HEK293 (cell line): ENCODE results near the gene INPP4B.
A peak's percentile ranks its signal among the peaks of the same experiment; 100 is the strongest.

Experiments
- CTCF ChIA-PET: fragments of 350-600 bp; formaldehyde crosslinking; extraction: SDS; loops from one replicate; lab custom pipeline; 2021; ENCODE audit warnings: antibody characterized with exemption; lab: Yijun Ruan, JAX
- POLR2A ChIA-PET: fragments of 300-600 bp; formaldehyde crosslinking; extraction: SDS; loops from one replicate; lab custom pipeline; 2020; ENCODE audit warnings: antibody characterized with exemption, inconsistent platforms; lab: Yijun Ruan, JAX
- H3K27ac ChIP-seq: fragments of 200-500 bp; sonication (Bioruptor generic); 2 replicates; pipeline ENCODE4 v1.5.1; 2014; ENCODE audit warnings: low read depth, low read length, control low read depth, inconsistent platforms; ENCODE audit errors: extremely low read depth
- H3K36me3 ChIP-seq, 2 experiments: fragments of 200-500 bp in 1 of 2; sonication (Bioruptor generic) in 1 of 2; 1 replicate in 1 of 2; 2 replicates in 1 of 2; pipeline ENCODE4 v1.5.1; 2014 to 2017; ENCODE audit warnings: inconsistent platforms in 2 of 2, low read length in 2 of 2; ENCODE audit not compliant: control insufficient read depth in 2 of 2, insufficient read depth in 1 of 2
- H3K4me1 ChIP-seq: fragments of 200-500 bp; sonication (Bioruptor generic); 2 replicates; pipeline ENCODE4 v1.5.1; 2014; ENCODE audit warnings: mild to moderate bottlenecking, low read length, inconsistent platforms; ENCODE audit not compliant: control insufficient read depth, insufficient read depth
- H3K4me3 ChIP-seq: 2 replicates; pipeline ENCODE4 v1.5.1; 2011; ENCODE audit warnings: low read depth, mild to moderate bottlenecking, control low read depth, low read length, moderate library complexity
- H3K9me3 ChIP-seq: fragments of 200-500 bp; sonication (Bioruptor generic); 2 replicates; pipeline ENCODE4 v1.5.1; 2014; ENCODE audit warnings: low read depth, low read length, inconsistent platforms; ENCODE audit not compliant: control insufficient read depth, insufficient read depth
- MYNN ChIP-seq: fragments of 450-650 bp; formaldehyde crosslinking; IDR thresholded peaks from 2 replicates; pipeline ENCODE4 v1.5.1; 2016; ENCODE audit warnings: missing biosample characterization, missing genetic modification characterization, borderline replicate concordance
- OSR2 ChIP-seq: fragments of 450-650 bp; formaldehyde crosslinking; IDR thresholded peaks from 2 replicates; pipeline ENCODE4 v1.5.1; 2016; ENCODE audit warnings: missing biosample characterization, missing genetic modification characterization
- ZEB2 ChIP-seq: fragments of 450-650 bp; formaldehyde crosslinking; IDR thresholded peaks from 2 replicates; pipeline ENCODE4 v1.5.1; 2016; ENCODE audit warnings: missing biosample characterization, missing genetic modification characterization
- ZFP69B ChIP-seq: fragments of 450-650 bp; formaldehyde crosslinking; IDR thresholded peaks from 2 replicates; pipeline ENCODE4 v1.5.1; 2016; ENCODE audit warnings: missing biosample characterization, missing genetic modification characterization
- ZNF10 ChIP-seq: fragments of 450-650 bp; formaldehyde crosslinking; IDR thresholded peaks from 2 replicates; pipeline ENCODE4 v1.5.1; 2017; ENCODE audit warnings: missing biosample characterization, missing genetic modification characterization
- ZNF157 ChIP-seq: fragments of 450-650 bp; formaldehyde crosslinking; IDR thresholded peaks from 2 replicates; pipeline ENCODE4 v1.5.1; 2016; ENCODE audit warnings: missing biosample characterization, missing genetic modification characterization
- ZNF169 ChIP-seq: fragments of 450-650 bp; formaldehyde crosslinking; IDR thresholded peaks from 2 replicates; pipeline ENCODE4 v1.5.1; 2016; ENCODE audit warnings: missing biosample characterization, missing genetic modification characterization
- ZNF174 ChIP-seq: fragments of 450-650 bp; formaldehyde crosslinking; IDR thresholded peaks from 2 replicates; pipeline ENCODE4 v1.5.0; 2017; ENCODE audit warnings: missing biosample characterization, mild to moderate bottlenecking, missing genetic modification characterization
- ZNF223 ChIP-seq: fragments of 450-650 bp; formaldehyde crosslinking; IDR thresholded peaks from 2 replicates; pipeline ENCODE4 v1.5.1; 2016; ENCODE audit warnings: missing biosample characterization, missing genetic modification characterization
- ZNF426 ChIP-seq: fragments of 450-650 bp; formaldehyde crosslinking; IDR thresholded peaks from 2 replicates; pipeline ENCODE4 v1.5.1; 2017; ENCODE audit warnings: missing biosample characterization, missing genetic modification characterization, mild to moderate bottlenecking, inconsistent platforms, moderate library complexity
- ZNF530 ChIP-seq: fragments of 450-650 bp; formaldehyde crosslinking; IDR thresholded peaks from 2 replicates; pipeline ENCODE4 v1.5.1; 2016; ENCODE audit warnings: low read depth, missing biosample characterization, missing genetic modification characterization
- ZNF624 ChIP-seq: fragments of 450-650 bp; formaldehyde crosslinking; IDR thresholded peaks from 2 replicates; pipeline ENCODE4 v1.5.1; 2017; ENCODE audit warnings: missing biosample characterization, missing genetic modification characterization
- ZNF629 ChIP-seq: fragments of 450-650 bp; formaldehyde crosslinking; IDR thresholded peaks from 2 replicates; pipeline ENCODE4 v1.5.1; 2017; ENCODE audit warnings: missing biosample characterization, missing genetic modification characterization
- ZNF654 ChIP-seq: fragments of 450-650 bp; formaldehyde crosslinking; IDR thresholded peaks from 2 replicates; pipeline ENCODE4 v1.5.1; 2016; ENCODE audit warnings: low read depth, missing biosample characterization, missing genetic modification characterization
- TF ChIP-seq, protein P1 (sequence below): fragments of 450-650 bp; formaldehyde crosslinking; IDR thresholded peaks from 2 replicates; pipeline ENCODE4 v1.5.1; 2016; ENCODE audit warnings: missing biosample characterization, missing genetic modification characterization, borderline replicate concordance
- TF ChIP-seq, protein P2 (sequence below): fragments of 450-650 bp; formaldehyde crosslinking; IDR thresholded peaks from 2 replicates; pipeline ENCODE4 v1.5.1; 2016; ENCODE audit warnings: missing biosample characterization, missing genetic modification characterization
- TF ChIP-seq, protein P3 (sequence below): fragments of 450-650 bp; formaldehyde crosslinking; conservative IDR thresholded peaks from 2 replicates; pipeline ENCODE4 v1.5.1; 2016; ENCODE audit warnings: low read depth, missing biosample characterization, missing genetic modification characterization
- TF ChIP-seq, protein P4 (sequence below): fragments of 450-650 bp; IDR thresholded peaks from 2 replicates; pipeline ENCODE4 v1.5.1; 2018; ENCODE audit warnings: missing biosample characterization, mild to moderate bottlenecking, missing genetic modification characterization
- TF ChIP-seq, protein P5 (sequence below): fragments of 450-650 bp; formaldehyde crosslinking; IDR thresholded peaks from 2 replicates; pipeline ENCODE4 v1.5.1; 2016; ENCODE audit warnings: missing biosample characterization, missing genetic modification characterization

INPP4B gene

DNA sequence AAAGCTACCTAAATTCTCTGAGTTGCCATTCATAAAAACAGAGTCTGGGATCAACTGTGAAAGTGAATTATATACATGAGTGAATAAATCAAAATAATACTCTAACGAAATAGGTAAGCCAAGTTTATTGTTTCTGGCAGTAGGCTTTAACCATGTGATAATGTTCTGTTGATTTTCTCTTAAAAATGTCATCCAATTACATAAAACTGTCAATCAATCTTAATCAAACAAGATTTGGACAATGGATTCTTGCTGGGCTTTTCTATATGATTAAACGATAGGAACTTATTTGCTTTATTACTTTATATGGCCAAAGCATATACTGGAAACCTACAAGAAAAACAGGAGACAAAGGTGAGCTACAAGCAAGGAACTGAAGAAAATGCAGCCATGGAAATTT lies 148.8 kb downstream of the INPP4B start:
- POLR2A ChIA-PET, result no interaction called here
- Histone ChIP-seq H3K4me1 (peaks cover 9% of the 10 kb centered on the region; the same call in 1 of the 2 replicates), H3K9me3 (no peaks in the 10 kb centered on the region), H3K4me3 (no peak overlapping the region), H3K36me3 (no peaks in the 10 kb centered on the region), H3K27ac (no peak overlapping the region)
- CTCF ChIA-PET, result no interaction called here
- TF ChIP-seq ZNF157 (tag by site-specific recombination) (no peak), ZFP69B (tag by site-specific recombination) (no peak), ZNF629 (tag by site-specific recombination) (0 out of 2 replicates have a peak, but pooled peaks have one; percentile 21), ZEB2 (tag by site-specific recombination) (no peak), ZNF654 (tag by site-specific recombination) (no peak), OSR2 (tag by site-specific recombination) (peak; percentile 84), ZNF174 (tag by site-specific recombination) (no peak), ZNF530 (tag by site-specific recombination) (no peak), ZNF426 (no peak), MYNN (tag by site-specific recombination) (no peak), ZNF169 (no peak), ZNF223 (tag by site-specific recombination) (no peak), ZNF10 (tag by site-specific recombination) (no peak), ZNF624 (tag by site-specific recombination) (no peak)
- TF ChIP-seq, protein P1, sequence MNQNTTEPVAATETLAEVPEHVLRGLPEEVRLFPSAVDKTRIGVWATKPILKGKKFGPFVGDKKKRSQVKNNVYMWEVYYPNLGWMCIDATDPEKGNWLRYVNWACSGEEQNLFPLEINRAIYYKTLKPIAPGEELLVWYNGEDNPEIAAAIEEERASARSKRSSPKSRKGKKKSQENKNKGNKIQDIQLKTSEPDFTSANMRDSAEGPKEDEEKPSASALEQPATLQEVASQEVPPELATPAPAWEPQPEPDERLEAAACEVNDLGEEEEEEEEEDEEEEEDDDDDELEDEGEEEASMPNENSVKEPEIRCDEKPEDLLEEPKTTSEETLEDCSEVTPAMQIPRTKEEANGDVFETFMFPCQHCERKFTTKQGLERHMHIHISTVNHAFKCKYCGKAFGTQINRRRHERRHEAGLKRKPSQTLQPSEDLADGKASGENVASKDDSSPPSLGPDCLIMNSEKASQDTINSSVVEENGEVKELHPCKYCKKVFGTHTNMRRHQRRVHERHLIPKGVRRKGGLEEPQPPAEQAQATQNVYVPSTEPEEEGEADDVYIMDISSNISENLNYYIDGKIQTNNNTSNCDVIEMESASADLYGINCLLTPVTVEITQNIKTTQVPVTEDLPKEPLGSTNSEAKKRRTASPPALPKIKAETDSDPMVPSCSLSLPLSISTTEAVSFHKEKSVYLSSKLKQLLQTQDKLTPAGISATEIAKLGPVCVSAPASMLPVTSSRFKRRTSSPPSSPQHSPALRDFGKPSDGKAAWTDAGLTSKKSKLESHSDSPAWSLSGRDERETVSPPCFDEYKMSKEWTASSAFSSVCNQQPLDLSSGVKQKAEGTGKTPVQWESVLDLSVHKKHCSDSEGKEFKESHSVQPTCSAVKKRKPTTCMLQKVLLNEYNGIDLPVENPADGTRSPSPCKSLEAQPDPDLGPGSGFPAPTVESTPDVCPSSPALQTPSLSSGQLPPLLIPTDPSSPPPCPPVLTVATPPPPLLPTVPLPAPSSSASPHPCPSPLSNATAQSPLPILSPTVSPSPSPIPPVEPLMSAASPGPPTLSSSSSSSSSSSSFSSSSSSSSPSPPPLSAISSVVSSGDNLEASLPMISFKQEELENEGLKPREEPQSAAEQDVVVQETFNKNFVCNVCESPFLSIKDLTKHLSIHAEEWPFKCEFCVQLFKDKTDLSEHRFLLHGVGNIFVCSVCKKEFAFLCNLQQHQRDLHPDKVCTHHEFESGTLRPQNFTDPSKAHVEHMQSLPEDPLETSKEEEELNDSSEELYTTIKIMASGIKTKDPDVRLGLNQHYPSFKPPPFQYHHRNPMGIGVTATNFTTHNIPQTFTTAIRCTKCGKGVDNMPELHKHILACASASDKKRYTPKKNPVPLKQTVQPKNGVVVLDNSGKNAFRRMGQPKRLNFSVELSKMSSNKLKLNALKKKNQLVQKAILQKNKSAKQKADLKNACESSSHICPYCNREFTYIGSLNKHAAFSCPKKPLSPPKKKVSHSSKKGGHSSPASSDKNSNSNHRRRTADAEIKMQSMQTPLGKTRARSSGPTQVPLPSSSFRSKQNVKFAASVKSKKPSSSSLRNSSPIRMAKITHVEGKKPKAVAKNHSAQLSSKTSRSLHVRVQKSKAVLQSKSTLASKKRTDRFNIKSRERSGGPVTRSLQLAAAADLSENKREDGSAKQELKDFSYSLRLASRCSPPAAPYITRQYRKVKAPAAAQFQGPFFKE (tag by site-specific recombination), result no peak
- TF ChIP-seq, protein P2, sequence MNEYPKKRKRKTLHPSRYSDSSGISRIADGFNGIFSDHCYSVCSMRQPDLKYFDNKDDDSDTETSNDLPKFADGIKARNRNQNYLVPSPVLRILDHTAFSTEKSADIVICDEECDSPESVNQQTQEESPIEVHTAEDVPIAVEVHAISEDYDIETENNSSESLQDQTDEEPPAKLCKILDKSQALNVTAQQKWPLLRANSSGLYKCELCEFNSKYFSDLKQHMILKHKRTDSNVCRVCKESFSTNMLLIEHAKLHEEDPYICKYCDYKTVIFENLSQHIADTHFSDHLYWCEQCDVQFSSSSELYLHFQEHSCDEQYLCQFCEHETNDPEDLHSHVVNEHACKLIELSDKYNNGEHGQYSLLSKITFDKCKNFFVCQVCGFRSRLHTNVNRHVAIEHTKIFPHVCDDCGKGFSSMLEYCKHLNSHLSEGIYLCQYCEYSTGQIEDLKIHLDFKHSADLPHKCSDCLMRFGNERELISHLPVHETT (tag by site-specific recombination), result no peak
- TF ChIP-seq, protein P3, sequence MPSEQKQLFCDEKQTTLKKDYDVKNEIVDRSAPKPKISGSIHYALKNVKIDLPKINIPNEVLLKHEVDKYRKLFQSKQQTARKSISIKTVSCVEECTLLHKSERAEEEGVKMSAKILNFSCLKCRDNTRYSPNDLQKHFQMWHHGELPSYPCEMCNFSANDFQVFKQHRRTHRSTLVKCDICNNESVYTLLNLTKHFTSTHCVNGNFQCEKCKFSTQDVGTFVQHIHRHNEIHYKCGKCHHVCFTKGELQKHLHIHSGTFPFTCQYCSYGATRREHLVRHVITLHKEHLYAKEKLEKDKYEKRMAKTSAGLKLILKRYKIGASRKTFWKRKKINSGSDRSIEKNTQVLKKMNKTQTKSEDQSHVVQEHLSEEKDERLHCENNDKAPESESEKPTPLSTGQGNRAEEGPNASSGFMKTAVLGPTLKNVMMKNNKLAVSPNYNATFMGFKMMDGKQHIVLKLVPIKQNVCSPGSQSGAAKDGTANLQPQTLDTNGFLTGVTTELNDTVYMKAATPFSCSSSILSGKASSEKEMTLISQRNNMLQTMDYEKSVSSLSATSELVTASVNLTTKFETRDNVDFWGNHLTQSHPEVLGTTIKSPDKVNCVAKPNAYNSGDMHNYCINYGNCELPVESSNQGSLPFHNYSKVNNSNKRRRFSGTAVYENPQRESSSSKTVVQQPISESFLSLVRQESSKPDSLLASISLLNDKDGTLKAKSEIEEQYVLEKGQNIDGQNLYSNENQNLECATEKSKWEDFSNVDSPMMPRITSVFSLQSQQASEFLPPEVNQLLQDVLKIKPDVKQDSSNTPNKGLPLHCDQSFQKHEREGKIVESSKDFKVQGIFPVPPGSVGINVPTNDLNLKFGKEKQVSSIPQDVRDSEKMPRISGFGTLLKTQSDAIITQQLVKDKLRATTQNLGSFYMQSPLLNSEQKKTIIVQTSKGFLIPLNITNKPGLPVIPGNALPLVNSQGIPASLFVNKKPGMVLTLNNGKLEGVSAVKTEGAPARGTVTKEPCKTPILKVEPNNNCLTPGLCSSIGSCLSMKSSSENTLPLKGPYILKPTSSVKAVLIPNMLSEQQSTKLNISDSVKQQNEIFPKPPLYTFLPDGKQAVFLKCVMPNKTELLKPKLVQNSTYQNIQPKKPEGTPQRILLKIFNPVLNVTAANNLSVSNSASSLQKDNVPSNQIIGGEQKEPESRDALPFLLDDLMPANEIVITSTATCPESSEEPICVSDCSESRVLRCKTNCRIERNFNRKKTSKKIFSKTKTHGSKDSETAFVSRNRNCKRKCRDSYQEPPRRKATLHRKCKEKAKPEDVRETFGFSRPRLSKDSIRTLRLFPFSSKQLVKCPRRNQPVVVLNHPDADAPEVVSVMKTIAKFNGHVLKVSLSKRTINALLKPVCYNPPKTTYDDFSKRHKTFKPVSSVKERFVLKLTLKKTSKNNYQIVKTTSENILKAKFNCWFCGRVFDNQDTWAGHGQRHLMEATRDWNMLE (tag by site-specific recombination), result no peak
- TF ChIP-seq, protein P4, sequence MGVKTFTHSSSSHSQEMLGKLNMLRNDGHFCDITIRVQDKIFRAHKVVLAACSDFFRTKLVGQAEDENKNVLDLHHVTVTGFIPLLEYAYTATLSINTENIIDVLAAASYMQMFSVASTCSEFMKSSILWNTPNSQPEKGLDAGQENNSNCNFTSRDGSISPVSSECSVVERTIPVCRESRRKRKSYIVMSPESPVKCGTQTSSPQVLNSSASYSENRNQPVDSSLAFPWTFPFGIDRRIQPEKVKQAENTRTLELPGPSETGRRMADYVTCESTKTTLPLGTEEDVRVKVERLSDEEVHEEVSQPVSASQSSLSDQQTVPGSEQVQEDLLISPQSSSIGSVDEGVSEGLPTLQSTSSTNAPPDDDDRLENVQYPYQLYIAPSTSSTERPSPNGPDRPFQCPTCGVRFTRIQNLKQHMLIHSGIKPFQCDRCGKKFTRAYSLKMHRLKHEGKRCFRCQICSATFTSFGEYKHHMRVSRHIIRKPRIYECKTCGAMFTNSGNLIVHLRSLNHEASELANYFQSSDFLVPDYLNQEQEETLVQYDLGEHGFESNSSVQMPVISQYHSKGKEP (tag by site-specific recombination), result peak; percentile 51; the same call in 1 of the 2 replicates
- TF ChIP-seq, protein P5, sequence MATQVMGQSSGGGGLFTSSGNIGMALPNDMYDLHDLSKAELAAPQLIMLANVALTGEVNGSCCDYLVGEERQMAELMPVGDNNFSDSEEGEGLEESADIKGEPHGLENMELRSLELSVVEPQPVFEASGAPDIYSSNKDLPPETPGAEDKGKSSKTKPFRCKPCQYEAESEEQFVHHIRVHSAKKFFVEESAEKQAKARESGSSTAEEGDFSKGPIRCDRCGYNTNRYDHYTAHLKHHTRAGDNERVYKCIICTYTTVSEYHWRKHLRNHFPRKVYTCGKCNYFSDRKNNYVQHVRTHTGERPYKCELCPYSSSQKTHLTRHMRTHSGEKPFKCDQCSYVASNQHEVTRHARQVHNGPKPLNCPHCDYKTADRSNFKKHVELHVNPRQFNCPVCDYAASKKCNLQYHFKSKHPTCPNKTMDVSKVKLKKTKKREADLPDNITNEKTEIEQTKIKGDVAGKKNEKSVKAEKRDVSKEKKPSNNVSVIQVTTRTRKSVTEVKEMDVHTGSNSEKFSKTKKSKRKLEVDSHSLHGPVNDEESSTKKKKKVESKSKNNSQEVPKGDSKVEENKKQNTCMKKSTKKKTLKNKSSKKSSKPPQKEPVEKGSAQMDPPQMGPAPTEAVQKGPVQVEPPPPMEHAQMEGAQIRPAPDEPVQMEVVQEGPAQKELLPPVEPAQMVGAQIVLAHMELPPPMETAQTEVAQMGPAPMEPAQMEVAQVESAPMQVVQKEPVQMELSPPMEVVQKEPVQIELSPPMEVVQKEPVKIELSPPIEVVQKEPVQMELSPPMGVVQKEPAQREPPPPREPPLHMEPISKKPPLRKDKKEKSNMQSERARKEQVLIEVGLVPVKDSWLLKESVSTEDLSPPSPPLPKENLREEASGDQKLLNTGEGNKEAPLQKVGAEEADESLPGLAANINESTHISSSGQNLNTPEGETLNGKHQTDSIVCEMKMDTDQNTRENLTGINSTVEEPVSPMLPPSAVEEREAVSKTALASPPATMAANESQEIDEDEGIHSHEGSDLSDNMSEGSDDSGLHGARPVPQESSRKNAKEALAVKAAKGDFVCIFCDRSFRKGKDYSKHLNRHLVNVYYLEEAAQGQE (tag by site-specific recombination), result no peak
